SH-SY5Y (cell line): Measurements from ENCODE around the gene CSF1R.

Experiments used
- GATA2 ChIP-seq: IDR thresholded peaks from 2 replicates; pipeline ENCODE4 v1.6.1; 2011; ENCODE audit warnings: mild to moderate bottlenecking, low read depth, low read length
- GATA3 ChIP-seq: IDR thresholded peaks from 2 replicates; pipeline ENCODE4 v1.6.1; 2011; ENCODE audit warnings: low read depth, mild to moderate bottlenecking, low read length, moderate library complexity

DNA sequence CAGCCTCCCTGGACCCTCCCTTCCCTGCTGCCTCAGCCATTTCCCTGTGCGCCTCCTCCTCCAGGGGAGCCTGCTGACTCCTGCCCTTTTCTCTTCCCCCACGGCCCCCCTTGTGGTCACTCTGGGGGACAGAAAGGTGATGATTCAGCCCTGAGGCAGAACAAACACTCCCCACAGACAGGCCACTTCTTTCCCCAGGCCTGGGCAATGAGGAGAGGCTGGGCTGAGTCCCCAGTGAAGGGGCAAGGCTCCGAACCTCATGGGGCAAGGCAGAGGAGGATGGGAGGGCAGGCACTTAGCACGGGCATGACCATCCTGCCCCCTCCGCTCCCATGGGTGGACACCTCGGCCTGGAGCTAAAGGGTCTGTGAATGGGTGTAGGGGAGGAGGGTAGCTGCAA, 21.0 kb downstream of the CSF1R start:
- TF ChIP-seq GATA2 (no peak), GATA3 (no peak)
